Activated CD4-positive, alpha-beta T cell treated with anti-CD3 and anti-CD28 coated beads, Interleukin-2, amount 50 U/mL, for 24 hours (primary cell): ENCODE data around the gene FCRLA.
"Not testable (repeated sequence)": the region's sequence is repeated elsewhere in the genome, so short reads cannot be mapped to it uniquely, and the experiment has no call there.

Experiments
- DNase-seq, 2 donors: peaks; one replicate each; pipeline ENCODE4 v3.0.0-alpha.2; 2020; ENCODE audit warnings: low read depth in 1 of 2, low spot score in 1 of 2

Gene FCRLA

GRCh38 chr1:161706482-161707347, at the start of gene FCRLA:
TSS of gene FCRLA (plus strand) at chr1:161707229. CDS start at chr1:161707265, 36 bp downstream.
- peak in 1 of 2 donors; percentile 17 for DNase-seq

- DNase-seq, result not testable (repeated sequence)
Observed at GRCh38 chr1:161658524-161658923, 48.5 kb upstream of the FCRLA start.

- not testable (repeated sequence) for DNase-seq
Observed at GRCh38 chr1:161661660-161662311, 45.2 kb upstream of the FCRLA start.

GRCh38 chr1:161662684-161663339, 44.2 kb upstream of the FCRLA start, which contains the start of gene FCGR2B:
TSS of gene FCGR2B (plus strand) at chr1:161663143. CDS start at chr1:161663242, 99 bp downstream.
- not testable (repeated sequence) for DNase-seq

GRCh38 chr1:161663569-161663968, 43.5 kb upstream of the FCRLA start:
- not testable (repeated sequence) for DNase-seq

- DNase-seq, result not testable (repeated sequence)
Observed at GRCh38 chr1:161664689-161665088, 42.3 kb upstream of the FCRLA start.

GRCh38 chr1:161671045-161672020, 35.7 kb upstream of the FCRLA start:
- DNase-seq, result not testable (repeated sequence)

GRCh38 chr1:161673437-161673836, 33.6 kb upstream of the FCRLA start:
- not testable (repeated sequence) for DNase-seq

GRCh38 chr1:161674447-161674846, 32.6 kb upstream of the FCRLA start:
- not testable (repeated sequence) for DNase-seq

GRCh38 chr1:161674908-161675307, 32.1 kb upstream of the FCRLA start:
- not testable (repeated sequence) for DNase-seq

- DNase-seq, result no peak
Observed at GRCh38 chr1:161676441-161676840, 30.6 kb upstream of the FCRLA start.

- DNase-seq, result no peak
Observed at GRCh38 chr1:161676958-161677689, 29.9 kb upstream of the FCRLA start.

- no peak for DNase-seq
Observed at GRCh38 chr1:161678500-161678899, 28.5 kb upstream of the FCRLA start.

- DNase-seq, result no peak
Observed at GRCh38 chr1:161681879-161682278, 25.1 kb upstream of the FCRLA start.

- DNase-seq, result no peak
Observed at GRCh38 chr1:161688946-161689345, 18.1 kb upstream of the FCRLA start.

GRCh38 chr1:161691846-161692245, 15.2 kb upstream of the FCRLA start:
- DNase-seq, result no peak

- DNase-seq, result not testable (repeated sequence)
Observed at GRCh38 chr1:161693020-161693712, 13.9 kb upstream of the FCRLA start.

GRCh38 chr1:161698302-161698701, 8.7 kb upstream of the FCRLA start:
- not testable (repeated sequence) for DNase-seq

GRCh38 chr1:161702250-161702649, 4.8 kb upstream of the FCRLA start:
- DNase-seq, result no peak
